Neural cell (in vitro differentiated cells): ENCODE measurements around the gene DSTN.

Experiments used
- EP300 ChIP-seq: fragments of 450-650 bp; conservative IDR thresholded peaks from 2 replicates; pipeline ENCODE4 v1.6.1; 2014; ENCODE audit warnings: antibody characterized with exemption, mild to moderate bottlenecking, moderate library complexity; ENCODE audit not compliant: poor library complexity, severe bottlenecking
- EZH2 ChIP-seq: fragments of 200-600, 300-800 bp; shearing (Covaris generic), sonication (generic); IDR thresholded peaks from 2 replicates; pipeline ENCODE4 v1.6.1; 2014; ENCODE audit warnings: antibody characterized with exemption, low read length, borderline replicate concordance, mild to moderate bottlenecking; ENCODE audit not compliant: insufficient read depth, poor library complexity, severe bottlenecking
- POLR2AphosphoS5 ChIP-seq: IDR thresholded peaks from 2 replicates; pipeline ENCODE4 v1.6.1; 2012
- SMC3 ChIP-seq: fragments of 450-650 bp; conservative IDR thresholded peaks from 2 replicates; pipeline ENCODE4 v1.6.1; 2014; ENCODE audit warnings: antibody characterized with exemption, mild to moderate bottlenecking, moderate library complexity; ENCODE audit not compliant: poor library complexity
- TAF1 ChIP-seq: IDR thresholded peaks from 2 replicates; pipeline ENCODE4 v1.6.1; 2012; ENCODE audit warnings: low read depth
- TF ChIP-seq, protein P1 (sequence below): fragments of 450-650 bp; IDR thresholded peaks from 2 replicates; pipeline ENCODE4 v1.5.1; 2014; ENCODE audit warnings: antibody characterized with exemption, mild to moderate bottlenecking, moderate library complexity; ENCODE audit not compliant: poor library complexity, severe bottlenecking
- TF ChIP-seq, protein P2 (sequence below): IDR thresholded peaks from 2 replicates; pipeline ENCODE4 v1.6.1; 2012; ENCODE audit warnings: borderline replicate concordance

DNA sequence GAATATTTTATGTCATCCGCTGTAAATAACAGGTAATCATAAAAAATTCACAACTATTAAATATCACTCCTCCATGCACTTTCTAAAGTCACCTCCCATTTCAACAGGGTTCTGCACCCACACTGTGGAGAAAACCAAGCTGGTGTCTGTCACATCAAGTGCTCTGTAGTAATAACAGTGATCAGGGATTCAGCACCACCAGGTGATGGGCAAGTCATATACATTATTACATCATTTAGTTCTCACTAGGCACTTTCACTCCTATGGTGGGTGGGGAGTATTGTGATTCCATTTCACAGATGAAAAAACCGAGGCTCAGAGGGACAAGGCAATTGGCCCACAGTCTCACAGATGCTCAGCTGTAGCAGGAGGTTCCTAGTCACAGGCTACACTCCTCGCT, 47.3 kb upstream of the DSTN start:
- TF ChIP-seq EP300 (no peak), EZH2 (no peak), SMC3 (no peak), POLR2AphosphoS5 (no peak), TAF1 (no peak)
- TF ChIP-seq, protein P1, sequence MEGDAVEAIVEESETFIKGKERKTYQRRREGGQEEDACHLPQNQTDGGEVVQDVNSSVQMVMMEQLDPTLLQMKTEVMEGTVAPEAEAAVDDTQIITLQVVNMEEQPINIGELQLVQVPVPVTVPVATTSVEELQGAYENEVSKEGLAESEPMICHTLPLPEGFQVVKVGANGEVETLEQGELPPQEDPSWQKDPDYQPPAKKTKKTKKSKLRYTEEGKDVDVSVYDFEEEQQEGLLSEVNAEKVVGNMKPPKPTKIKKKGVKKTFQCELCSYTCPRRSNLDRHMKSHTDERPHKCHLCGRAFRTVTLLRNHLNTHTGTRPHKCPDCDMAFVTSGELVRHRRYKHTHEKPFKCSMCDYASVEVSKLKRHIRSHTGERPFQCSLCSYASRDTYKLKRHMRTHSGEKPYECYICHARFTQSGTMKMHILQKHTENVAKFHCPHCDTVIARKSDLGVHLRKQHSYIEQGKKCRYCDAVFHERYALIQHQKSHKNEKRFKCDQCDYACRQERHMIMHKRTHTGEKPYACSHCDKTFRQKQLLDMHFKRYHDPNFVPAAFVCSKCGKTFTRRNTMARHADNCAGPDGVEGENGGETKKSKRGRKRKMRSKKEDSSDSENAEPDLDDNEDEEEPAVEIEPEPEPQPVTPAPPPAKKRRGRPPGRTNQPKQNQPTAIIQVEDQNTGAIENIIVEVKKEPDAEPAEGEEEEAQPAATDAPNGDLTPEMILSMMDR: no peak
- TF ChIP-seq, protein P2, sequence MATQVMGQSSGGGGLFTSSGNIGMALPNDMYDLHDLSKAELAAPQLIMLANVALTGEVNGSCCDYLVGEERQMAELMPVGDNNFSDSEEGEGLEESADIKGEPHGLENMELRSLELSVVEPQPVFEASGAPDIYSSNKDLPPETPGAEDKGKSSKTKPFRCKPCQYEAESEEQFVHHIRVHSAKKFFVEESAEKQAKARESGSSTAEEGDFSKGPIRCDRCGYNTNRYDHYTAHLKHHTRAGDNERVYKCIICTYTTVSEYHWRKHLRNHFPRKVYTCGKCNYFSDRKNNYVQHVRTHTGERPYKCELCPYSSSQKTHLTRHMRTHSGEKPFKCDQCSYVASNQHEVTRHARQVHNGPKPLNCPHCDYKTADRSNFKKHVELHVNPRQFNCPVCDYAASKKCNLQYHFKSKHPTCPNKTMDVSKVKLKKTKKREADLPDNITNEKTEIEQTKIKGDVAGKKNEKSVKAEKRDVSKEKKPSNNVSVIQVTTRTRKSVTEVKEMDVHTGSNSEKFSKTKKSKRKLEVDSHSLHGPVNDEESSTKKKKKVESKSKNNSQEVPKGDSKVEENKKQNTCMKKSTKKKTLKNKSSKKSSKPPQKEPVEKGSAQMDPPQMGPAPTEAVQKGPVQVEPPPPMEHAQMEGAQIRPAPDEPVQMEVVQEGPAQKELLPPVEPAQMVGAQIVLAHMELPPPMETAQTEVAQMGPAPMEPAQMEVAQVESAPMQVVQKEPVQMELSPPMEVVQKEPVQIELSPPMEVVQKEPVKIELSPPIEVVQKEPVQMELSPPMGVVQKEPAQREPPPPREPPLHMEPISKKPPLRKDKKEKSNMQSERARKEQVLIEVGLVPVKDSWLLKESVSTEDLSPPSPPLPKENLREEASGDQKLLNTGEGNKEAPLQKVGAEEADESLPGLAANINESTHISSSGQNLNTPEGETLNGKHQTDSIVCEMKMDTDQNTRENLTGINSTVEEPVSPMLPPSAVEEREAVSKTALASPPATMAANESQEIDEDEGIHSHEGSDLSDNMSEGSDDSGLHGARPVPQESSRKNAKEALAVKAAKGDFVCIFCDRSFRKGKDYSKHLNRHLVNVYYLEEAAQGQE: no peak
